ENCODE results near the gene RD3L.

The RD3L gene

GRCh38 chr14:103898204-103898603 is 44.1 kb downstream of the RD3L start:
- DNase-seq (ENCODE audit: low read depth): no peak
- H3K4me3 ChIP-seq (ENCODE audit: low read depth, low read length): no peak overlapping the region
- no peak for TF ChIP-seq CTCF (IDR thresholded peaks at IDR 0.05; ENCODE audit: low read depth, low read length, missing control alignments)
- in situ Hi-C loops (cut with HindIII; ENCODE audit: low sequenced_read_pairs): no loop called here

GRCh38 chr14:103897075-103897947 is 45.0 kb downstream of the RD3L start:
- H3K4me3 ChIP-seq (ENCODE audit: low read depth, low read length): no peak overlapping the region
- no peak for TF ChIP-seq CTCF (IDR thresholded peaks at IDR 0.05; ENCODE audit: low read depth, low read length, missing control alignments)
- in situ Hi-C loops (cut with HindIII; ENCODE audit: low sequenced_read_pairs): no loop called here
- DNase-seq (ENCODE audit: low read depth): no peak

- no peak for DNase-seq (ENCODE audit: low read depth)
- in situ Hi-C loops (cut with HindIII; ENCODE audit: low sequenced_read_pairs): no loop called here
- TF ChIP-seq CTCF (IDR thresholded peaks at IDR 0.05; ENCODE audit: low read depth, low read length, missing control alignments): no peak
Observed at GRCh38 chr14:103896578-103896977, 45.8 kb downstream of the RD3L start.

GRCh38 chr14:103894723-103895059 is 47.6 kb downstream of the RD3L start:
- TF ChIP-seq CTCF (IDR thresholded peaks at IDR 0.05; ENCODE audit: low read depth, low read length, missing control alignments): no peak
- in situ Hi-C loops (cut with HindIII; ENCODE audit: low sequenced_read_pairs): no loop called here
- H3K4me3 ChIP-seq (ENCODE audit: low read depth, low read length): no peak overlapping the region
- no peak for DNase-seq (ENCODE audit: low read depth)

More at GRCh38 chr14:103896578-103896977, 45.8 kb downstream of the RD3L start:
- H3K4me3 ChIP-seq (ENCODE audit: low read depth, low read length): no peak overlapping the region

GRCh38 chr14:103894034-103894722 is 48.2 kb downstream of the RD3L start:
- no peak for TF ChIP-seq CTCF (IDR thresholded peaks at IDR 0.05; ENCODE audit: low read depth, low read length, missing control alignments)
- DNase-seq (ENCODE audit: low read depth): no peak
- in situ Hi-C loops (cut with HindIII; ENCODE audit: low sequenced_read_pairs): no loop called here
- H3K4me3 ChIP-seq (ENCODE audit: low read depth, low read length): no peak overlapping the region

- DNase-seq (ENCODE audit: low read depth): no peak
- no peak for TF ChIP-seq CTCF (IDR thresholded peaks at IDR 0.05; ENCODE audit: low read depth, low read length, missing control alignments)
- in situ Hi-C loops (cut with HindIII; ENCODE audit: low sequenced_read_pairs): no loop called here
- H3K4me3 ChIP-seq (ENCODE audit: low read depth, low read length): no peak overlapping the region
Observed at GRCh38 chr14:103892247-103892646, 50.1 kb downstream of the RD3L start.

Data from astrocyte of the cerebellum (primary cell).